ENCODE measurements around the gene GADD45G.

Gene GADD45G

GRCh38 chr9:89562186-89562814, 42.5 kb upstream of the GADD45G start:
- DNase-seq, result no peak
- no peak for TF ChIP-seq CTCF (IDR thresholded peaks at IDR 0.05; ENCODE audit: low read depth, low read length)
- Histone ChIP-seq H3K27me3 (ENCODE audit: insufficient read depth, low read depth, severe bottlenecking) (no peaks in the 10 kb centered on the region), H3K27ac (no peak overlapping the region), H3K9me3 (ENCODE audit: severe bottlenecking) (no peaks in the 10 kb centered on the region), H3K4me3 (ENCODE audit: low read depth, low read length) (no peak overlapping the region), H3K36me3 (no peaks in the 10 kb centered on the region)

DNA sequence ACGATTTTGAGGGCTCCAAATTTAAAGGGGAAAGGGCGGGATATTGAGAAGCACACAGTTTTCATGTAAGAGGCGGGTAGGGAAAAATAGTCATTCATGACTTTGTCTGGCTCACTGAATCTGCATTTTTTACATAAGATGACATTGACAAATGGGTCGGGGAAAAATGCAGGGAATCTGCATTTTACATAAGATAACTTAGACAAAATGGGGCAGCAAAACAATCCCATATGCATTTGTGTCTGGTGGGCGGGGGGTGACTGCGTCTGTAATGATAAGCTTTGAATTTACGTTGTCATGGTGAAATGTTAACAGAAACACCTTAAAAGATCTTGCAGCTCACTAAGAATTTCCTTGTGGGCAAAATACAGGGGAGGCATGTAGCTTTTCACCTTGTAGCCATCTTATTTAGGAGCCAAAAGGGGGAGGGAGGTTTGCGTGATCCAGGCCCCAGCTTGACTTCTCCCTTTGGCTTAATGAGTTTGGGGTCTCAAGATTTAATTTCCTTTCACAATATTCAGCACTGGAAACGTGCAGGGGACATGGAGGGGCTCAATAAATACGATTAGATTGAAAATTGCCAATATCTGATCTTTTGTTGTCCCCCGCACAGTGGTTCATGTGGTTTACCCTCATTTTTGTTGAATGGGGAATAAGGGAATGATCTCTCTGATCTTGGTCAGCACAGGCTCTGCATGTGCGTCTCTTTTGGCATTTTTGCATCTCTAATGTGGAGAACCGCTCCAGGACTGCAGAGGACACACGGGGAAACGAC, 41.1 kb upstream of the GADD45G start:
- no peak for DNase-seq
- Histone ChIP-seq H3K27me3 (ENCODE audit: insufficient read depth, low read depth, severe bottlenecking) (no peaks in the 10 kb centered on the region), H3K36me3 (no peaks in the 10 kb centered on the region), H3K4me3 (ENCODE audit: low read depth, low read length) (no peak overlapping the region), H3K9me3 (ENCODE audit: severe bottlenecking) (no peaks in the 10 kb centered on the region), H3K27ac (no peak overlapping the region)
- TF ChIP-seq CTCF (IDR thresholded peaks at IDR 0.05; ENCODE audit: low read depth, low read length), result no peak

DNA sequence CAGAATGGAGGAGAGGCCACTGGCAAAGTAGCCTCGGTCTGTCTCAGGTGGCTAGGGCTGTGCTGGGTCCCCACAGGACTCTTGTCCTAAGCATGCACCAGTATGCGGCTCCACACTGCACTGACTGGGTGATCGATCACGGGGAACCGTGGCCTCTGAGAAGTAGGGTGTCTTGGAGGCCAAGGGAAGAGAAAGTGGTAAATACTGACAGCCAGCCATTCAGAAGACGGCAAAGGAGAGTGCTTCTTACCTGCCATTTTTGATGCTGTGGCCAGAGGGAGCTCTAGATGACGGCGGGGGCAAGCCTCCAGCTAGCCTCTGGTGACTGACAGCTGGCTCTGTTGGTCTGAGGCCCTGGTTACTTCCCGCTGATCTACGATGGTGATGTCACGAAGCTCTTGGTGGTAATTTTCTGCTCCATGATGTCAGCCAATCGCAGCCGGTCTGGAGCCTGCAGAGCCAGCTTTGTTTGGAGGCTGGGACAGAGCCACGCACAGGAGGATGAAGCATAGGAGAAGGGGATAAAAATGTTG, 40.4 kb upstream of the GADD45G start:
- Histone ChIP-seq H3K27me3 (ENCODE audit: insufficient read depth, low read depth, severe bottlenecking) (no peaks in the 10 kb centered on the region), H3K36me3 (no peaks in the 10 kb centered on the region), H3K27ac (no peak overlapping the region), H3K4me3 (ENCODE audit: low read depth, low read length) (no peak overlapping the region), H3K9me3 (ENCODE audit: severe bottlenecking) (no peaks in the 10 kb centered on the region)
- DNase-seq, result peak; percentile 64
- peak; percentile 47 for TF ChIP-seq CTCF (IDR thresholded peaks at IDR 0.05; ENCODE audit: low read depth, low read length)

DNA sequence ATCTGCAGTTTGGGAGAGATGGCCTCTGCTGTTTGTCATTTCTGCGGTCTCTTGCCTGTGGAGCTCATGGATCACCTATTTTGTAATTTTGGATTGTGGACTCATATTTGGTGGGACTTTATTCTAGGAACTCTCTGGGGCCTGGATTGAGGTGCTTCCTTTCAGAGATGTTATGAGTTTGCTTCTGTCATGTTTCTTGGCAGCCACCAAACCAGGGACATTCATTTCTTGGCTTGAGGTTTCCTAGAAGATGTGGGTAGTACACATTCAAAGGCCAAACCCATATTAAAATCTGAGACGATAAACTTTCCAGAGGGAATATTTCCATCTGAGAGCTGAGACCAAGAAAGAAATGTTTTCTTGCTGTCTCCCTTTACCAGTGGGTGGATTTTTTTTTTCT, 37.2 kb upstream of the GADD45G start:
- H3K9me3 ChIP-seq (ENCODE audit: severe bottlenecking), result no peaks in the 10 kb centered on the region
- no peak for TF ChIP-seq CTCF (IDR thresholded peaks at IDR 0.05; ENCODE audit: low read depth, low read length)
- no peak overlapping the region for H3K4me3 ChIP-seq (ENCODE audit: low read depth, low read length)

DNA sequence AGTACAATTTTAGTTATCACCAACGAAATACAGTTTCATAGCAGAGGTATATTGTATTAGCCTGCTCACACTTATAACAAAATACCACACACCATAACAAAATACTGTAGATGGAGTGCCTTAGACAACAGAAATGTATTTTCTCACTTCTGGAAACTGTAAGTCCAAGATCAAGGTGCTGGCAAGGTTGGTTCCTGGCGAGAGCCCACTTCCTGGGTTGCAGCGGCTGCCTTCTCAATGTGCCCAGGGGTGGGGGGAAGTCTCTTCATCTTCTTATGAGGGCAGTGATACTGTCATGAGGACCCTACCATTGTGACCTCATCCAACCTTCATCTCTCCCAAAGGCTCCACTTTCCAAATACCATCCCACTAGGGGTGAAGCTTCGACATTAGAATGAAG, 30.5 kb upstream of the GADD45G start:
- no peak for DNase-seq
- H3K4me3 ChIP-seq (ENCODE audit: low read depth, low read length), result no peak overlapping the region
- peaks cover 3% of the 10 kb centered on the region for H3K9me3 ChIP-seq (ENCODE audit: severe bottlenecking)
- no peaks in the 10 kb centered on the region for H3K27me3 ChIP-seq (ENCODE audit: insufficient read depth, low read depth, severe bottlenecking)
- TF ChIP-seq CTCF (IDR thresholded peaks at IDR 0.05; ENCODE audit: low read depth, low read length), result no peak
- no peak overlapping the region for H3K27ac ChIP-seq
- H3K36me3 ChIP-seq, result no peaks in the 10 kb centered on the region

More for the DNA sequence above, 37.2 kb upstream of the GADD45G start:
- no peaks in the 10 kb centered on the region for H3K27me3 ChIP-seq (ENCODE audit: insufficient read depth, low read depth, severe bottlenecking)
- no peak for DNase-seq
- H3K27ac ChIP-seq, result no peak overlapping the region
- H3K36me3 ChIP-seq, result no peaks in the 10 kb centered on the region

Data from WERI-Rb-1 (cell line).